H1 (cell line): ENCODE results near the gene CD1D. TPM values are rescaled to one million over a fixed set of nuclear protein-coding genes. Genes with fewer than 3 reads are reported as not detected.
"Not testable (repeated sequence)": the region's sequence is repeated elsewhere in the genome, so short reads cannot be mapped to it uniquely, and the experiment has no call there.

Experiments
- CTCF ChIA-PET: fragments of 300-600 bp; sonication (Branson Sonifier 250); formaldehyde crosslinking; loops from one replicate; lab custom pipeline; 2021; ENCODE audit not compliant: partially characterized antibody; lab: Charles Lee
- POLR2A ChIA-PET: fragments of 300-600 bp; sonication (Branson Sonifier 250); formaldehyde crosslinking; loops from one replicate; lab custom pipeline; 2021; ENCODE audit warnings: inconsistent platforms; ENCODE audit not compliant: partially characterized antibody; lab: Charles Lee
- DNase-seq, 2 experiments: peaks; one replicate each; pipeline versions ENCODE4 v3.0.0 to v3.0.0-alpha.2; 2010 to 2022; ENCODE audit warnings: low spot score in 2 of 2, low read depth in 1 of 2, mixed read lengths in 1 of 2
- FAIRE-seq: peaks from 2 replicates; lab custom pipeline; 2011; peaks lifted over from hg19 to GRCh38; lab: Jason Lieb, UNC
- H2AFZ ChIP-seq: 2 replicates; pipeline ENCODE4 v1.8.1; 2012; ENCODE audit warnings: low read length, inconsistent platforms
- H2AK5ac ChIP-seq: 2 replicates; pipeline ENCODE4 v1.6.1; 2013; ENCODE audit warnings: low read depth, low read length
- H2BK120ac ChIP-seq: replicated peaks from 2 replicates; pipeline ENCODE3; 2013; ENCODE audit warnings: low read depth, low read length, inconsistent platforms
- H2BK12ac ChIP-seq: 2 replicates; pipeline ENCODE4 v1.6.1; 2013; ENCODE audit warnings: low read depth, low read length
- H2BK15ac ChIP-seq: 2 replicates; pipeline ENCODE4 v1.6.1; 2013; ENCODE audit warnings: low read length
- H2BK20ac ChIP-seq: 2 replicates; pipeline ENCODE4 v1.6.1; 2013; ENCODE audit warnings: low read length
- H2BK5ac ChIP-seq: 2 replicates; pipeline ENCODE4 v1.6.1; 2013; ENCODE audit warnings: low read depth, low read length
- H3K14ac ChIP-seq: 2 replicates; pipeline ENCODE4 v1.6.1; 2013; ENCODE audit warnings: inconsistent platforms; ENCODE audit not compliant: insufficient read length
- H3K18ac ChIP-seq: 2 replicates; pipeline ENCODE4 v1.6.1; 2013; ENCODE audit warnings: low read length; ENCODE audit errors: extremely low read depth
- H3K23ac ChIP-seq: 2 replicates; pipeline ENCODE4 v1.6.1; 2013; ENCODE audit warnings: inconsistent platforms; ENCODE audit not compliant: insufficient read length
- H3K23me2 ChIP-seq: 2 replicates; pipeline ENCODE4 v1.6.1; 2013; ENCODE audit warnings: low read depth, low read length
- H3K27ac ChIP-seq: 2 replicates; pipeline ENCODE4 v1.6.1; 2011; ENCODE audit warnings: low read depth, low read length, inconsistent platforms
- H3K27me3 ChIP-seq, 4 experiments: replicated peaks in 1 of 4; 1 replicate in 1 of 4; 2 replicates in 3 of 4; pipeline versions ENCODE4 v1.6.1 to v1.8.1; 2011 to 2013; ENCODE audit warnings: low read length in 3 of 4, mild to moderate bottlenecking in 3 of 4, inconsistent platforms in 2 of 4, mixed read lengths in 2 of 4, moderate library complexity in 1 of 4; ENCODE audit not compliant: control insufficient read depth in 3 of 4, insufficient read depth in 3 of 4; ENCODE audit errors: extremely low read depth in 1 of 4
- H3K36me3 ChIP-seq, 4 experiments: 2 replicates each; pipeline versions ENCODE4 v1.6.1 to v1.8.1; 2011 to 2013; ENCODE audit warnings: mild to moderate bottlenecking in 4 of 4, low read length in 3 of 4, moderate library complexity in 2 of 4, control low read depth in 1 of 4, inconsistent platforms in 1 of 4; ENCODE audit not compliant: insufficient read depth in 4 of 4, control insufficient read depth in 2 of 4
- H3K4ac ChIP-seq: replicated peaks from 2 replicates; pipeline ENCODE3; 2013; ENCODE audit warnings: low read length, low read depth, mixed read lengths, inconsistent platforms; ENCODE audit not compliant: insufficient read length
- H3K4me1 ChIP-seq, 4 experiments: replicated peaks in 1 of 4; 1 replicate in 1 of 4; 2 replicates in 3 of 4; pipeline versions ENCODE4 v1.6.1 to v1.8.1; 2011 to 2013; ENCODE audit warnings: low read length in 3 of 4, inconsistent platforms in 2 of 4, mixed read lengths in 1 of 4; ENCODE audit not compliant: insufficient read depth in 4 of 4, control insufficient read depth in 3 of 4
- H3K4me2 ChIP-seq, 2 experiments: 2 replicates each; pipeline versions ENCODE4 v1.6.1 to v1.8.1; 2011 to 2013; ENCODE audit warnings: low read depth in 2 of 2, low read length in 2 of 2, control low read depth in 1 of 2, inconsistent platforms in 1 of 2, mild to moderate bottlenecking in 1 of 2; ENCODE audit not compliant: insufficient read depth in 1 of 2
- H3K4me3 ChIP-seq, 4 experiments: fragments of 200-600, 300-600 bp in 1 of 4; sonication (generic), shearing (Covaris generic), sonication (Bioruptor Twin) in 1 of 4; 2 replicates each; pipeline versions ENCODE4 v1.5.1 to v1.8.1; 2011 to 2016; ENCODE audit warnings: low read length in 4 of 4, low read depth in 3 of 4, control low read depth in 2 of 4, inconsistent platforms in 2 of 4, mild to moderate bottlenecking in 2 of 4, mixed read lengths in 1 of 4, moderate library complexity in 1 of 4; ENCODE audit not compliant: insufficient read depth in 2 of 4; ENCODE audit errors: extremely low read depth in 1 of 4
- H3K56ac ChIP-seq: replicated peaks from 2 replicates; pipeline ENCODE3; 2013; ENCODE audit warnings: low read depth, mild to moderate bottlenecking, mixed read lengths, low read length, inconsistent platforms; ENCODE audit not compliant: insufficient read length
- H3K79me1 ChIP-seq: 2 replicates; pipeline ENCODE4 v1.6.1; 2013; ENCODE audit warnings: low read depth, low read length, control low read depth
- H3K79me2 ChIP-seq, 2 experiments: 2 replicates each; pipeline versions ENCODE4 v1.6.1 to v1.8.1; 2012 to 2013; ENCODE audit warnings: low read length in 2 of 2, mild to moderate bottlenecking in 2 of 2, inconsistent platforms in 1 of 2; ENCODE audit not compliant: insufficient read depth in 2 of 2, control insufficient read depth in 1 of 2
- H3K9ac ChIP-seq, 4 experiments: replicated peaks in 1 of 4; 1 replicate in 1 of 4; 2 replicates in 3 of 4; pipeline versions ENCODE4 v1.6.1 to v1.8.1; 2011 to 2013; ENCODE audit warnings: low read depth in 3 of 4, low read length in 3 of 4, control low read depth in 2 of 4, mild to moderate bottlenecking in 2 of 4, moderate library complexity in 2 of 4, inconsistent platforms in 1 of 4; ENCODE audit errors: extremely low read depth in 1 of 4
- H3K9me3 ChIP-seq, 2 experiments: 2 replicates each; pipeline versions ENCODE4 v1.6.1 to v1.8.1; 2012 to 2013; ENCODE audit warnings: mild to moderate bottlenecking in 2 of 2, moderate library complexity in 2 of 2, control low read depth in 1 of 2, inconsistent platforms in 1 of 2, low read depth in 1 of 2, low read length in 1 of 2, mixed read lengths in 1 of 2; ENCODE audit not compliant: insufficient read depth in 2 of 2
- H4K20me1 ChIP-seq, 2 experiments: replicated peaks in 1 of 2; 2 replicates each; pipeline versions ENCODE3 to v1.8.1; 2011 to 2013; ENCODE audit warnings: inconsistent platforms in 2 of 2, low read length in 2 of 2, mild to moderate bottlenecking in 1 of 2; ENCODE audit not compliant: insufficient read depth in 2 of 2, control insufficient read depth in 1 of 2
- H4K5ac ChIP-seq: 2 replicates; pipeline ENCODE4 v1.6.1; 2013; ENCODE audit warnings: low read length, low read depth, mixed read lengths, inconsistent platforms; ENCODE audit not compliant: insufficient read length
- H4K8ac ChIP-seq: 2 replicates; pipeline ENCODE4 v1.8.0; 2013; ENCODE audit warnings: mild to moderate bottlenecking, moderate library complexity, low read length, inconsistent platforms; ENCODE audit not compliant: insufficient read depth; ENCODE audit errors: extremely low read depth
- H4K91ac ChIP-seq: replicated peaks from 2 replicates; pipeline ENCODE3; 2013; ENCODE audit warnings: low read length, mixed read lengths, inconsistent platforms; ENCODE audit not compliant: insufficient read length
- WGBS, 2 experiments: shearing (Covaris generic) in 1 of 2; methylation state at CpG; one replicate each; pipeline versions ENCODE4 v1.1.6 to v1.1.7; 2013 to 2015; ENCODE audit warnings: low lambda C conversion rate in 2 of 2, mixed read lengths in 2 of 2, inconsistent platforms in 1 of 2, low coverage in 1 of 2, missing lambda C conversion rate in 1 of 2; ENCODE audit not compliant: insufficient replicate concordance in 2 of 2, insufficient coverage in 1 of 2, insufficient read length in 1 of 2; ENCODE audit errors: extremely low coverage in 1 of 2, missing lambda C conversion rate in 1 of 2; 5-methylcytosine and 5-hydroxymethylcytosine counted together
- polyA plus RNA-seq, 7 experiments: library from polyadenylated mRNA; depleted of rRNA in 3 of 7; stranded (reverse) in 5 of 7; unstranded in 2 of 7; fragments of >200 nt in 5 of 7; fragments of 200-250 nt in 2 of 7; gene quantifications; 1 replicate in 5 of 7; 2 replicates in 1 of 7; 4 replicates in 1 of 7; pipeline versions ENCODE4 v1.2.1 to v1.2.3, GENCODE V29; 2011 to 2013; ENCODE audit warnings: missing spikeins in 2 of 7, mixed read lengths in 2 of 7
- total RNA-seq: library from RNA; stranded (reverse); fragmentation: NEBNext Ultra II Directional; extraction: Animal tissue kit (Norgen Biotek cat#: 25700); gene quantifications from 2 replicates; pipeline ENCODE4 v1.2.1, GENCODE V29; 2021

Gene CD1D
- total and polyA plus RNA-seq, 2 of the 8 experiments (the other 6 are each of a cell fraction or from before 2014, with no cell fraction given), result 1.1 to 1.6 TPM

DNA sequence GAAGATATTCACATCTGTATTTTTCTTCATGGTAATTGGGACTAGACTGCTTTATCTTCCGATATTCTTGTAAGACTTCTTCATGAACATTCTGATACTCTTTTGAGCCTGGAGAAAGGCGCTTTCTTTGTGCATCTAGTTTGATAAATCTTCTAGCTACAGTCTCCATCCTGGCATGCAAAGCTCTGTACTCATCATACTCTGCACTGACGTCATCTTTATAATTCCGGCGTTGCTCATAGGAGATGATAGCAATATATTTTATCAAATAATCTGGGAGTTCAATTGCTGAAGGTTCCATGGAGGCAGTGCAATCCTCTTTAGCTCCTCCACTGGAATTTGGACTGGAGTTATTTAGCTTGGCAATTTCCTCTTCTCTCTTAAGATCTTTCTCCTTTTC, 4.8 kb upstream of the CD1D start:
- H2BK120ac ChIP-seq, H3K18ac ChIP-seq, H3K23me2 ChIP-seq, H3K4me1 ChIP-seq, POLR2A ChIA-PET, H3K4me2 ChIP-seq, DNase-seq, H3K56ac ChIP-seq, H2BK20ac ChIP-seq, H3K36me3 ChIP-seq, H3K27ac ChIP-seq, H2AK5ac ChIP-seq, H3K9ac ChIP-seq, H4K91ac ChIP-seq, H4K8ac ChIP-seq, H3K79me2 ChIP-seq, H3K4me3 ChIP-seq, H4K5ac ChIP-seq, H2BK15ac ChIP-seq, H4K20me1 ChIP-seq, H2BK5ac ChIP-seq, H2AFZ ChIP-seq, H3K23ac ChIP-seq, H3K4ac ChIP-seq, H3K14ac ChIP-seq, H2BK12ac ChIP-seq, H3K79me1 ChIP-seq, H3K9me3 ChIP-seq: not testable (repeated sequence)
- 82% methylated on average over 5 of the region's 5 CpGs; no CpG with 5 or more reads in 1 of the 2 experiments for WGBS, 2 experiments
- peak; percentile 32 for FAIRE-seq
- peaks cover 15 to 38% (median 33%) of the 10 kb centered on the region in 4 experiments for H3K27me3 ChIP-seq
- CTCF ChIA-PET, result interaction anchor here (1.1 kb wide), 1 partner anchor 984 kb away, joined by 3 read pairs; no protein-coding TSS in a partner anchor
